GM21786 (cell line): ENCODE results near the gene PCID2.

Experiments
- ATAC-seq: cut with Tn5 transposase; IDR thresholded peaks from one replicate; pipeline ENCODE4 v1.9.1; 2021; ENCODE audit not compliant: unreplicated experiment

PCID2 gene

GRCh38 chr13:113150550-113151365 is 57.7 kb downstream of the PCID2 start:
- no peak for ATAC-seq

DNA sequence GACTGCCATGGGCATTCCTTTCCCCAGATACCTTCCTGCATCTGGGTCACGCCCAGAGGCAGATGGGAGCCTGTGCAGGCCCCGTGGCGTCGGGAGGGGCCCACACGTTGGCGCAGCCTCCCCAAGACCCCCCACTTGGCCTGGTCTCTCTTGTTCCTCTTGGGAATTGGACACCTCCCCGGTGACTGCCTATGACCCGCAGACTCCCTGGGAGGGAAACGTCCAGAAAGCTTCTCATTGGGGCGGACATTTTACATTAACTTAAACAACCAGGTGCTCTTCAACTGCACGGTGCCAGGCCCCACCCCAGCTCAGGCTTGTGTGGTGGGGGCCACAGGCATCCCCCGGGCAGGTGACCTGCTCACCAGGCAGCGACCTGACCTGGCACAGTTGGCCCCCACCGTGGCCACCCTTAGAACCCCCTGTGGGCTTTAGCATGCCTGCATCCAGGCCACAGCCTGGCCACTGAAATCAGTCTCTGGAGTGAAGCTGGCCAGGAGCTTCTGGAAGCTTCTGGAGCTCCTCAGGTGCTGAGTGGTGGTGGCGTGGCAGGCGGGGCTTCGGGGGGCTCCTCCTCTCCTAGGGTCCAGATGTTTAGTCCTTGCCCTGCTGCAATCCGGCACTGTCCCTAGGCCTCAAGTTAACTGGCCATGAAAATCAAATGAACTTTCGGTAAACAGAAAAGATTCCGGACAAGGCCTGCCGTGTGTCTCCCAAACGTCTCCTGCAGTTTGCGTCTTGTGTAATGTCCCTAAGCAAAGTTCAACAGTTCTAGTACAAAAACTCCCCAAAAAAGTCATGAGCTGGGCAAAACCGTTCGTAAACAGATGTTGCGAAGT is 58.5 kb downstream of the PCID2 start:
- no peak for ATAC-seq

DNA sequence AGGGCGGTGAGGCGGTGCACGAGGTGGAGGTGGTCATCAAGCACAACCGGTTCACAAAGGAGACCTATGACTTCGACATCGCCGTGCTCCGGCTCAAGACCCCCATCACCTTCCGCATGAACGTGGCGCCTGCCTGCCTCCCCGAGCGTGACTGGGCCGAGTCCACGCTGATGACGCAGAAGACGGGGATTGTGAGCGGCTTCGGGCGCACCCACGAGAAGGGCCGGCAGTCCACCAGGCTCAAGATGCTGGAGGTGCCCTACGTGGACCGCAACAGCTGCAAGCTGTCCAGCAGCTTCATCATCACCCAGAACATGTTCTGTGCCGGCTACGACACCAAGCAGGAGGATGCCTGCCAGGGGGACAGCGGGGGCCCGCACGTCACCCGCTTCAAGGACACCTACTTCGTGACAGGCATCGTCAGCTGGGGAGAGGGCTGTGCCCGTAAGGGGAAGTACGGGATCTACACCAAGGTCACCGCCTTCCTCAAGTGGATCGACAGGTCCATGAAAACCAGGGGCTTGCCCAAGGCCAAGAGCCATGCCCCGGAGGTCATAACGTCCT is 59.4 kb downstream of the PCID2 start:
- no peak for ATAC-seq

GRCh38 chr13:113148407-113148806 is 60.1 kb downstream of the PCID2 start:
- no peak for ATAC-seq

- ATAC-seq: no peak
Measured at GRCh38 chr13:113147206-113147605, 61.3 kb downstream of the PCID2 start.

DNA sequence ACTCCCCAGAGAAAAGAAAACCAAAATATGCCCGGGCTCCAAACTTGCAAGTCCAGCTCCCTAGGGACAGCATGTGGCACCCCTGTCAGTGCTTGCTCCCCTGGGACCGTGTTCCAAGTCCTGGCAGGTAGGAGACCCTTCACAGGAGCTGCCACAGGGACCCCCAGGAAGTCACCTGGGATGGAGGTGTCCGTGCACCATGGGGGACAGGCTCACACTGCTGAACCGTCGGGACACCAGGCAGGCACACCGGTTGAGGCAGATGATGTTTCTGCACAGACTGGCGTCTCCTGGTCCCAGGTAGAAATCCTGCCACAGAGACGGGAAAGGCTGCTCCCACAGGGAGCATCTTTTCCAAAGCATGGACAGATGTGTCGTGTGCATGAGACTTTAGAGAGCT is 61.7 kb downstream of the PCID2 start:
- ATAC-seq: no peak

GRCh38 chr13:113145911-113146598 is 62.4 kb downstream of the PCID2 start:
- ATAC-seq: no peak

DNA sequence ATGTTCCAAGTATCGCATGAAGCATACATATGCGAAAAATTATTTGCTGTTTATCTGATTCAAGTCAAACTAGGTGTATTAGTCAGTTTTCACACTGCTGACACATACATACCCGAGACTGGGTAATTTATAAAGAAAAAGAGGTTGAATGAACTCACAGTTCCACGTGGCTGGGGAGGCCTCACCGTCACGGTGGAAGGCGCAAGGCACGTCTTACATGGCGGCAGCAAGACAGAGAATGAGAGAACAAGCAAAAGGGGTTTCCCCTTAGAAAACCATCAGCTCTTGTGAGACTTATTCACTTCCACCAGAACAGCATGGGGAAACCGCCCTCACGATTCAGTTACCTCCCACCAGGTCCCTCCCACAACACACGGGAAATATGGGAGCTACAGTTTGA is 63.0 kb downstream of the PCID2 start:
- ATAC-seq: no peak

DNA sequence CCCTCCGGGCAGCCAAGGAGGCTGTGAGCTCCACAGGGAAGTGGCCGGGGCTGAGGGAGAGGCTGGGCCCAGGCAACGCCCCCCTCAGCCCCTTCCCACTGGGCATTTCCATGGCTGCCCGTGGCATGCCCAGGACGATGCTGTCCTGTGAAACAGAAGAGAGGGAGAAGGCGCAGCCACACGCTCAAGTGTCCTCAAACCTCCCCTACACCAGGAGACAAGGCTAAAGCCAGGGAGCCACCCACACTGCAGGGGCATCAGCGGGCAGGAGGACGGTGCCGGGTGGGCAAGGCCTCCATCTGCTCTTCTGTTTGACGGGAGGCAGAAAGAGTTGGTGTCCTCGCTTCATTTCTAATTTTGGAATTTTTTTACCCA is 64.2 kb downstream of the PCID2 start:
- no peak for ATAC-seq

DNA sequence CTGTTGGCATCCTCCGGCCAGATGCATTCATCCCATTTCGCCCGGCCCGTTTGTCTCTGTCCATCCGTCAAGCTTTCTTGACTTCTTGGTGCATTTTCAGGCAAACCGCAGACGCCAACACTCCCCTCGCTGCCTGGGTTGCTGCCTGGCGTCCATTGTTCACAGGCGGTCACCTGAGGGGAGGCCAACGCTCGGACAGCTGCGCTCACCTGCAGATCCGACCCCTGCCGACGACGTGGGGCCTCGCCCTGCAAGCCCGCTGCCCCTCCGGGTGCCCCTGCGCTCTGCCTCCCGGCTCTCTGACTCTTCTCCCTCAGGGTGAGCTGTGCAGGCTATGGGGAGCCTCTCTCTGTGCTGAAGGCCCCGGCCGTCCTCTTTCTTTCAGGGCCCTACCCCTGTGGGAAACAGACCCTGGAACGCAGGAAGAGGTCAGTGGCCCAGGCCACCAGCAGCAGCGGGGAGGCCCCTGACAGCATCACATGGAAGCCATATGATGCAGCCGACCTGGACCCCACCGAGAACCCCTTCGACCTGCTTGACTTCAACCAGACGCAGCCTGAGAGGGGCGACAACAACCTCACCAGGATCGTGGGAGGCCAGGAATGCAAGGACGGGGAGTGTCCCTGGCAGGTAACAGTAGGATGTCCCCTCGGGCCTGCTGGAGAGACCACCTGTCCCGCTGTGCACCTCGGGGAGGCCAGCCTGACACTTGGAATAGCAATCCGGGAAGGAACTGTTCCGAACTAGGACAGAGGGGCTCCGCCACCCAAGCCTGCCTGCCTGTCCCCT is 64.8 kb downstream of the PCID2 start:
- no peak for ATAC-seq

DNA sequence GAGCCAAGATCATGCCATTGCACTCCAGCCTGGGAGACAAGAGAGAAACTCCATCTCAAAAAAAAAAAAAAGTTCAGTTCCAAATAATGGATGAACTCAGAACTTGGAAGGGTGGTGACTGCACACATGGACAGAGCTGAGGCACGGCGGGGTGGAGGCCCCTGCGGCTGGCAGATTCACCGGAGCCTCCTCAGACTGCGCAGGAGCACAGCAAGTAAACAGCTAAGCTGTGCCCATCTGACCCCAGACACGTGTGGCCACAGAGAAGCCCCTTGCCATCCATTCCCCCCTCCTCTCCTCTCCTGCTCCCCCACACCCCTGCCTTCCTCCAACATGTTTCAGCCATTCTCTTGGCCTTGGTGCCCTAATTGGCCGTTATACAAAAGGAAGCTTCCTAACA is 65.6 kb downstream of the PCID2 start:
- no peak for ATAC-seq

- ATAC-seq: no peak
Measured at GRCh38 chr13:113141601-113141970, 66.9 kb downstream of the PCID2 start.

GRCh38 chr13:113140677-113141600 is 67.5 kb downstream of the PCID2 start:
- ATAC-seq: no peak

DNA sequence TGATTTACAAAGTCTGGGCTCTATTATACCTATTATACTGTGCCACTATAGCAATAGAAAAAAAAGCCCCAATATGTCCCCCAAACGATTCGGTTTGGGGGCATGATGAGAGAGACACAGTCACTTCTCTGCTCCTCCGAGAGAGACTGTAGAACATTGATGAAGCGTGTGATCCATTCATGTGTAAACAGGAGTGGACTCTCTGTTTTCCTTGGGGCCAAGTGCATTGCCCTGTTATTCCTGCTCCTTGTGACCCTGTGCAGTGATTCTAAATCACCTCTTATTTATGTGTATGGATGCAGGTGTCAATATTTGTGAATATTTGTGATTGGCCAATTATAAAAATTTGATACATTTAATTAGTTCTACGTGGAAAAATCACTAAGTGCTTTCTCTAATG is 68.9 kb downstream of the PCID2 start:
- ATAC-seq: no peak

GRCh38 chr13:113138792-113139551 is 69.5 kb downstream of the PCID2 start:
- no peak for ATAC-seq

DNA sequence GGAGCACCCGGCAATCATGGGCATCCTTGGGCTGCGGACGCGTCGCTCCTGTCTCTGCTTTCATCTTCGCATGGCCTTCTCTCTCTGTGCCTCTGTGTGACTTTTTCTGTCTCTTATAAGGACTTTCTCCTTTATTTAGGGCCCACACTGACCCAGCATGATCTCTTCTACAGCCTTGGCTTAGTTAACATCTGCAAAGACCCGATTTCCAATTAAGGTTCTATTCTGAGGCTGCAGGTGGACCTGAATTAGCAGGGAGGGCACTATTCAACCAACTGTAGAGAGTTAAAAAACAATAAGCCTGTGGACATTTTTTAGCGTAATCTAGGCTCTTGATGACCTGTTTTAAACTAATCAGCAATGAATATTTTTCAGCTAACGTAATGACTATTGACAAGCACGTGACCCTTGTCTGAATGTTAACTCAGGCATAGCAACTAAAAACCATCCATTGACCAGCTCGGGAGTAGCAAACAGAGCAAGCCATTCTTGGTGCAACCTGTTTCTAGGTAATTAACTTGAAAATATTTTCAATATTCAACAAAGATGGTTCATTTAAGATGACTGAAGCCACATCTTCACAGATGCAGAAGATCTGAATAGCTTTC is 70.7 kb downstream of the PCID2 start:
- no peak for ATAC-seq

- no peak for ATAC-seq
Measured at GRCh38 chr13:113135281-113135760, 73.1 kb downstream of the PCID2 start.
